ENCODE results near the gene ZHX3.

- TF ChIP-seq CTCF (IDR thresholded peaks at IDR 0.05) (no peak), POLR2AphosphoS5 (IDR thresholded peaks at IDR 0.05) (no peak), EP300 (IDR thresholded peaks at IDR 0.05) (no peak), POLR2A (IDR thresholded peaks at IDR 0.05) (no peak)
These were observed 115.8 kb downstream of the ZHX3 start for GRCh38 chr20:41201760-41202159.

Measured in suprapubic skin (tissue), 4 donors.